SK-N-SH treated with all-trans-retinoic acid at 6 μM for 48 hours (cell line): ENCODE measurements around the gene ANO9.
A peak's percentile ranks its signal among the peaks of the same experiment; 100 is the strongest.

ENCODE experiments used
- ATAC-seq: fragments of 200-7000 bp; cut with Tn5 transposase; 3 replicates; pipeline ENCODE4 v1.9.1; 2020; ENCODE audit warnings: mild to moderate bottlenecking, moderate library complexity
- ARNTL ChIP-seq: fragments of 450-650 bp; formaldehyde crosslinking; IDR thresholded peaks from 2 replicates; pipeline ENCODE4 v1.5.0; 2020; ENCODE audit warnings: low read depth, mild to moderate bottlenecking, moderate library complexity, borderline replicate concordance
- BACH2 ChIP-seq: fragments of 250-450 bp; sonication (Bioruptor Pico); IDR thresholded peaks from 2 replicates; pipeline ENCODE4 v1.9.0; 2021; ENCODE audit warnings: mild to moderate bottlenecking, borderline replicate concordance
- CREB5 ChIP-seq: fragments of 250-450 bp; sonication (Bioruptor Pico); IDR thresholded peaks from 2 replicates; pipeline ENCODE4 v1.5.1; 2020; ENCODE audit warnings: low read depth, mild to moderate bottlenecking, moderate library complexity
- CSRNP3 ChIP-seq: fragments of 250-450 bp; sonication (Bioruptor Pico); IDR thresholded peaks from 2 replicates; pipeline ENCODE4 v1.5.1; 2021; ENCODE audit warnings: mild to moderate bottlenecking, moderate library complexity
- ESRRG ChIP-seq: fragments of 250-450 bp; sonication (Bioruptor Pico); IDR thresholded peaks from 2 replicates; pipeline ENCODE4 v1.6.1; 2021; ENCODE audit warnings: mild to moderate bottlenecking
- GLIS3 ChIP-seq: fragments of 250-450 bp; sonication (Bioruptor Pico); IDR thresholded peaks from 2 replicates; pipeline ENCODE4 v1.5.0; 2020; ENCODE audit warnings: mild to moderate bottlenecking, moderate library complexity
- ISL1 ChIP-seq: fragments of 250-450 bp; sonication (Bioruptor Pico); IDR thresholded peaks from 2 replicates; pipeline ENCODE4 v2.1.2; 2022; ENCODE audit warnings: mild to moderate bottlenecking, moderate library complexity
- OSR1 ChIP-seq: fragments of 250-450 bp; sonication (Bioruptor Pico); IDR thresholded peaks from 2 replicates; pipeline ENCODE4 v1.8.0; 2022; ENCODE audit warnings: moderate library complexity, mild to moderate bottlenecking, inconsistent platforms
- PATZ1 ChIP-seq: fragments of 250-450 bp; sonication (Bioruptor Pico); IDR thresholded peaks from 2 replicates; pipeline ENCODE4 v1.8.0; 2020; ENCODE audit warnings: mild to moderate bottlenecking, moderate library complexity, borderline replicate concordance
- POU6F1 ChIP-seq: fragments of 250-450 bp; sonication (Bioruptor Pico); IDR thresholded peaks from 2 replicates; pipeline ENCODE4 v1.8.0; 2021; ENCODE audit warnings: low read depth, mild to moderate bottlenecking, moderate library complexity, borderline replicate concordance
- PPARA ChIP-seq: fragments of 250-450 bp; sonication (Bioruptor Pico); IDR thresholded peaks from 2 replicates; pipeline ENCODE4 v1.5.0; 2020; ENCODE audit warnings: mild to moderate bottlenecking, borderline replicate concordance
- RARB ChIP-seq: fragments of 250-450 bp; sonication (Bioruptor Pico); IDR thresholded peaks from 2 replicates; pipeline ENCODE4 v1.8.0; 2021; ENCODE audit warnings: mild to moderate bottlenecking, moderate library complexity
- SNAI2 ChIP-seq: fragments of 250-450 bp; sonication (Bioruptor Pico); IDR thresholded peaks from 2 replicates; pipeline ENCODE4 v1.5.0; 2020; ENCODE audit warnings: mild to moderate bottlenecking, moderate library complexity
- TCF4 ChIP-seq: fragments of 250-450 bp; sonication (Bioruptor Pico); IDR thresholded peaks from 2 replicates; pipeline ENCODE4 v1.8.0; 2021; ENCODE audit warnings: mild to moderate bottlenecking, moderate library complexity, borderline replicate concordance
- TOX ChIP-seq: fragments of 250-450 bp; sonication (Bioruptor Pico); IDR thresholded peaks from 2 replicates; pipeline ENCODE4 v1.8.0; 2021; ENCODE audit warnings: mild to moderate bottlenecking, moderate library complexity, borderline replicate concordance
- TSHZ2 ChIP-seq: fragments of 250-450 bp; sonication (Bioruptor Pico); IDR thresholded peaks from 2 replicates; pipeline ENCODE4 v1.5.0; 2020; ENCODE audit warnings: mild to moderate bottlenecking, moderate library complexity
- ZC3H10 ChIP-seq: fragments of 250-450 bp; sonication (Bioruptor Pico); IDR thresholded peaks from 2 replicates; pipeline ENCODE4 v1.5.1; 2021; ENCODE audit warnings: mild to moderate bottlenecking, moderate library complexity
- ZFP30 ChIP-seq: fragments of 450-650 bp; formaldehyde crosslinking; IDR thresholded peaks from 2 replicates; pipeline ENCODE4 v1.5.0; 2022; ENCODE audit warnings: mild to moderate bottlenecking, moderate library complexity
- ZNF565 ChIP-seq: fragments of 450-650 bp; formaldehyde crosslinking; conservative IDR thresholded peaks from 2 replicates; pipeline ENCODE4 v1.5.0; 2020; ENCODE audit warnings: low read depth, mild to moderate bottlenecking, moderate library complexity
- ZNF70 ChIP-seq: fragments of 450-650 bp; formaldehyde crosslinking; IDR thresholded peaks from 2 replicates; pipeline ENCODE4 v1.5.0; 2020; ENCODE audit warnings: mild to moderate bottlenecking, moderate library complexity
- ZNF8 ChIP-seq: fragments of 450-650 bp; formaldehyde crosslinking; IDR thresholded peaks from 2 replicates; pipeline ENCODE4 v1.5.0; 2020; ENCODE audit warnings: mild to moderate bottlenecking, moderate library complexity

ANO9 gene

GRCh38 chr11:441418-442274 is at the start of gene ANO9:
TSS of gene ANO9 (minus strand) at chr11:442011. CDS start at chr11:441926, 85 bp downstream.
- TF ChIP-seq PATZ1 (CRISPR knock-in tag) (no peak), ZNF8 (CRISPR knock-in tag) (no peak), CREB5 (no peak), CSRNP3 (CRISPR knock-in tag) (no peak), POU6F1 (no peak), GLIS3 (no peak), TCF4 (CRISPR knock-in tag) (no peak), BACH2 (no peak), TSHZ2 (no peak), RARB (CRISPR knock-in tag) (no peak), ZFP30 (CRISPR knock-in tag) (no peak), ZC3H10 (CRISPR knock-in tag) (no peak), OSR1 (CRISPR knock-in tag) (no peak), ESRRG (CRISPR knock-in tag) (no peak), ISL1 (CRISPR knock-in tag) (no peak), TOX (no peak), SNAI2 (CRISPR knock-in tag) (no peak), PPARA (CRISPR knock-in tag) (no peak), ARNTL (no peak), ZNF70 (CRISPR knock-in tag) (no peak)
- peak; percentile 33 for ATAC-seq

GRCh38 chr11:491358-491757 is 49.5 kb upstream of the ANO9 start:
- no peak for ATAC-seq
- TF ChIP-seq ZFP30 (CRISPR knock-in tag) (no peak), SNAI2 (CRISPR knock-in tag) (no peak), PPARA (CRISPR knock-in tag) (no peak), ISL1 (CRISPR knock-in tag) (no peak), ZC3H10 (CRISPR knock-in tag) (no peak), RARB (CRISPR knock-in tag) (no peak), ZNF565 (no peak), PATZ1 (CRISPR knock-in tag) (no peak), GLIS3 (no peak), ARNTL (no peak), BACH2 (no peak)
- TF ChIP-seq, all 23 proteins: peak for 0
